OCI-LY1 (cell line): ENCODE data around the gene CTSD.

Experiments
- H2AFZ ChIP-seq: fragments of 200-600 bp; sonication (generic), shearing (Covaris generic); 2 replicates; pipeline ENCODE4 v1.6.0; 2014; ENCODE audit warnings: antibody characterized with exemption, mild to moderate bottlenecking, low read length
- H3F3A ChIP-seq: fragments of 200-600 bp; sonication (generic), shearing (Covaris generic); 2 replicates; pipeline ENCODE4 v1.6.0; 2014; ENCODE audit warnings: mild to moderate bottlenecking, antibody characterized with exemption, low read length, moderate library complexity; ENCODE audit not compliant: insufficient read depth
- H3K27ac ChIP-seq: fragments of 200-600 bp; sonication (generic); 2 replicates; pipeline ENCODE4 v1.5.1; 2014; ENCODE audit warnings: low read length, mixed run types, mild to moderate bottlenecking, low read depth; ENCODE audit not compliant: poor library complexity, severe bottlenecking
- H3K27me3 ChIP-seq: fragments of 200-600 bp; sonication (generic); 2 replicates; pipeline ENCODE4 v1.6.0; 2014; ENCODE audit warnings: antibody characterized with exemption, mild to moderate bottlenecking, low read length, moderate library complexity; ENCODE audit not compliant: insufficient read depth
- H3K36me3 ChIP-seq: fragments of 200-600 bp; sonication (generic); 2 replicates; pipeline ENCODE4 v1.6.1; 2014; ENCODE audit warnings: mild to moderate bottlenecking, antibody characterized with exemption, low read length, moderate library complexity, mixed read lengths; ENCODE audit not compliant: insufficient read depth
- H3K4me1 ChIP-seq: fragments of 200-600 bp; sonication (generic); 2 replicates; pipeline ENCODE4 v1.5.1; 2014; ENCODE audit warnings: mild to moderate bottlenecking, low read length, moderate library complexity; ENCODE audit not compliant: insufficient read depth, severe bottlenecking
- H3K4me2 ChIP-seq: fragments of 200-600 bp; sonication (generic), shearing (Covaris generic); 2 replicates; pipeline ENCODE4 v1.6.1; 2014; ENCODE audit warnings: low read length
- H3K4me3 ChIP-seq: fragments of 200-600 bp; sonication (generic); 2 replicates; pipeline ENCODE4 v1.5.1; 2014; ENCODE audit warnings: low read length, low read depth, mild to moderate bottlenecking, mixed read lengths; ENCODE audit not compliant: poor library complexity, severe bottlenecking
- H3K79me2 ChIP-seq: fragments of 200-600 bp; shearing (Covaris generic); 2 replicates; pipeline ENCODE4 v1.6.1; 2016; ENCODE audit warnings: mixed run types, low read length, mixed read lengths; ENCODE audit not compliant: insufficient read depth
- H3K9ac ChIP-seq: fragments of 200-600 bp; sonication (generic), shearing (Covaris generic); 2 replicates; pipeline ENCODE4 v1.6.1; 2014; ENCODE audit warnings: mild to moderate bottlenecking, low read length, mixed read lengths
- H3K9me2 ChIP-seq: fragments of 200-600 bp; sonication (generic), shearing (Covaris generic); 2 replicates; pipeline ENCODE4 v1.6.1; 2014; ENCODE audit warnings: low read depth, mild to moderate bottlenecking, low read length, mixed read lengths
- H3K9me3 ChIP-seq: fragments of 200-600 bp; shearing (Covaris generic); 2 replicates; pipeline ENCODE4 v1.6.1; 2014; ENCODE audit warnings: low read length, mixed read lengths
- H4K20me1 ChIP-seq: fragments of 200-600 bp; sonication (generic), shearing (Covaris generic); 2 replicates; pipeline ENCODE4 v1.6.0; 2016; ENCODE audit warnings: mild to moderate bottlenecking, low read length; ENCODE audit not compliant: insufficient read depth
- EZH2 ChIP-seq: fragments of 200-600 bp; sonication (generic), shearing (Covaris generic); IDR thresholded peaks from 2 replicates; pipeline ENCODE4 v1.8.0; 2017; ENCODE audit warnings: borderline replicate concordance, mixed run types, mild to moderate bottlenecking, antibody characterized with exemption, low read length, moderate library complexity, mixed read lengths
- TF ChIP-seq, protein P1 (sequence below): fragments of 200-600 bp; sonication (generic), shearing (Covaris generic); IDR thresholded peaks from 2 replicates; pipeline ENCODE4 v1.5.1; 2017; ENCODE audit warnings: mild to moderate bottlenecking, antibody characterized with exemption, low read length, moderate library complexity, mixed read lengths

Gene CTSD

DNA sequence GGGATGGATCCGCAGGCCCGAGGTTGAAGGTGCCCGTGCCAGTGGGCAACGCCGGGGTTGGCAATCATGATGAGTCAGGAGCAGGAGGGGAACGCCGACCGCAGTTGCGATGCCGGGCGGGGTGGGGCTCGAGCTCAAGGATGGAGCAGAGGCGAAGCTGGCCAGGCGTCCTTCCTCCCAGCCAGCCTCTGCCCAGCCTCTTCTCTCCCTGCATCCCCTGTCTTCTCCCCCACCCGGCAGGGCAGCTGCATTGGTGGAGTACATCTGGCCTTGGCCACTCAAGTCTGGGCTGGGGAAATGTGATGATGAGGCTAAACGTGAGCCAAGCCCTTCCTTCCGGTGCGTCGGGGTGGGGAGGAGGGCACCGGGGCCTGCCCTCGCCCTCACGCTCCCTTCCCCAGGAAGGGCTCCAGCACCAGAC lies 17.2 kb downstream of the CTSD start:
- H3K4me3 ChIP-seq: no peak overlapping the region

DNA sequence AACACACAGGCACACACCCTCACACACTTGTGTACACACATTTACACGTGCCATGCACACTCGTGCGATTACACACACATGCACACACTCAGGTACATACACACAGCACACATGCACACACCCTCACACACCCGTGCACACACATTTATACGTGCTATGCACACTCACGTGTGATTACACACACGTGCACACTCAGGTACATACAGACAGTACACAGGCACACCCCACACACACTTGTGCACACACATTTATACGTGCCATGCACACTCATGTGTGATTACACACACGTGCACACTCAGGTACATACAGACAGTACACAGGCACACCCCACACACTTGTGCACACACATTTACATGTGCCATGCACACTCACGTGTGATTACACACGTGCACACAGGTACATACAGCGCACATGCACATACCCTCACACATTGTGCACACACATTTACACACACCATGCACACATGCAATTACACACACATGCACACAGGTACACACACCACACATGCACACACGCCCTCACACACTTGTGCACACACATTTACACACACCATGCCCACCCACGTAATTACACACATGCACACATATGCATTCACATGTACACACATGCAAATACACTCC lies 17.9 kb downstream of the CTSD start:
- no peaks in the 10 kb centered on the region for H3K36me3 ChIP-seq
- no peaks in the 10 kb centered on the region for H3K27me3 ChIP-seq
- no peaks in the 10 kb centered on the region for H3F3A ChIP-seq
- H3K79me2 ChIP-seq: no peaks in the 10 kb centered on the region
- no peaks in the 10 kb centered on the region for H3K9me3 ChIP-seq
- H3K4me1 ChIP-seq: no peaks in the 10 kb centered on the region
- H3K4me3 ChIP-seq: no peak overlapping the region
- no peak overlapping the region for H2AFZ ChIP-seq
- TF ChIP-seq EZH2: no peak
- TF ChIP-seq, protein P1, sequence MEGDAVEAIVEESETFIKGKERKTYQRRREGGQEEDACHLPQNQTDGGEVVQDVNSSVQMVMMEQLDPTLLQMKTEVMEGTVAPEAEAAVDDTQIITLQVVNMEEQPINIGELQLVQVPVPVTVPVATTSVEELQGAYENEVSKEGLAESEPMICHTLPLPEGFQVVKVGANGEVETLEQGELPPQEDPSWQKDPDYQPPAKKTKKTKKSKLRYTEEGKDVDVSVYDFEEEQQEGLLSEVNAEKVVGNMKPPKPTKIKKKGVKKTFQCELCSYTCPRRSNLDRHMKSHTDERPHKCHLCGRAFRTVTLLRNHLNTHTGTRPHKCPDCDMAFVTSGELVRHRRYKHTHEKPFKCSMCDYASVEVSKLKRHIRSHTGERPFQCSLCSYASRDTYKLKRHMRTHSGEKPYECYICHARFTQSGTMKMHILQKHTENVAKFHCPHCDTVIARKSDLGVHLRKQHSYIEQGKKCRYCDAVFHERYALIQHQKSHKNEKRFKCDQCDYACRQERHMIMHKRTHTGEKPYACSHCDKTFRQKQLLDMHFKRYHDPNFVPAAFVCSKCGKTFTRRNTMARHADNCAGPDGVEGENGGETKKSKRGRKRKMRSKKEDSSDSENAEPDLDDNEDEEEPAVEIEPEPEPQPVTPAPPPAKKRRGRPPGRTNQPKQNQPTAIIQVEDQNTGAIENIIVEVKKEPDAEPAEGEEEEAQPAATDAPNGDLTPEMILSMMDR: no peak
- H3K4me2 ChIP-seq: no peak overlapping the region
- no peaks in the 10 kb centered on the region for H4K20me1 ChIP-seq
- no peaks in the 10 kb centered on the region for H3K9me2 ChIP-seq
- H3K27ac ChIP-seq: no peak overlapping the region
- H3K9ac ChIP-seq: no peak overlapping the region

More for the DNA sequence above, 17.2 kb downstream of the CTSD start:
- Histone ChIP-seq H3K27me3 (no peaks in the 10 kb centered on the region), H3K9ac (no peak overlapping the region), H3K4me1 (no peaks in the 10 kb centered on the region), H3K27ac (no peak overlapping the region), H3F3A (no peaks in the 10 kb centered on the region), H3K4me2 (no peak overlapping the region), H3K9me3 (no peaks in the 10 kb centered on the region), H3K9me2 (no peaks in the 10 kb centered on the region), H2AFZ (no peak overlapping the region), H3K79me2 (no peaks in the 10 kb centered on the region), H4K20me1 (no peaks in the 10 kb centered on the region), H3K36me3 (no peaks in the 10 kb centered on the region)
- TF ChIP-seq EZH2: no peak

DNA sequence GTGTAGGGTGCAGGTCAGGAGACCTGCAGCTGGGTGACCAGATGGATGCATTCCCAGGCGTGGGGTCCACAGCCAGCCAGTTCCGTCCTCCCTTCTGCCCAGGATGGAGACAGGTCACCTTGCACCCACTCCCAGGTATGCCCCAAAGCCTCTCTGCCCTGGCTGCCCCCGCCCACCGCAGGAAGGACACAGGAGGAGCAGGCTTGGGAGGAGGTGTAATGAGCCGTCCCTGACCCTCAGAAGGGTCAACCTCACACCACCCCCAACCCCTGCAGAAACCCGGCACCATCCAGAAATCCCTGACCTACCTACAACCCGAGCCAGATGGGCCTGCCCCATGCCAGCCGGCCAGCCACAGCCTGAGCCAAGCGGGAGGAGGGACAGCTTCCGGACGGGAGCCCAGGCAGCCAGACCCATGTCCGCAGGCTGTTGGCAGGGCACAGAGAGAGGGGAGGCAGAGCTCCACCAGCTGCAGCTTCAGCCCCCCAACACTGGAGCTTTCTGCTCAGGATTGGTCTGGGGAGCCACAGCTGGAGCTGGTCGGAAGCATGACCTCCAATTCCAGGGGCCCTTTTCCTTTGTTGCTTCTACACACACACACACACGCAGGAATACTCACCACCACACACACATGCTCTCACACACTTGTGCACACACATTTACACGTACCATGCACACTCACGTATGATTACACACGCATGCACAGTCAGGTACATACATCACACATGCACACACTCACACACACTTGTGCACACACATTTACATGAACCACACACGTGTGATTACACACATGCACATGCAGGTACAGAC lies 18.6 kb downstream of the CTSD start:
- no peaks in the 10 kb centered on the region for H3K27me3 ChIP-seq
- TF ChIP-seq, protein P1: no peak
- no peak for TF ChIP-seq EZH2
- H3K9ac ChIP-seq: no peak overlapping the region

More for the DNA sequence above, 18.6 kb downstream of the CTSD start:
- H3K36me3 ChIP-seq: no peaks in the 10 kb centered on the region
- no peaks in the 10 kb centered on the region for H4K20me1 ChIP-seq
- no peak overlapping the region for H3K4me3 ChIP-seq
- H3F3A ChIP-seq: no peaks in the 10 kb centered on the region
- H2AFZ ChIP-seq: no peak overlapping the region
- no peaks in the 10 kb centered on the region for H3K9me3 ChIP-seq
- no peaks in the 10 kb centered on the region for H3K9me2 ChIP-seq
- H3K27ac ChIP-seq: no peak overlapping the region
- no peak overlapping the region for H3K4me2 ChIP-seq
- H3K4me1 ChIP-seq: no peaks in the 10 kb centered on the region
- no peaks in the 10 kb centered on the region for H3K79me2 ChIP-seq
